Left renal pelvis (tissue), 4 donors: ENCODE measurements around the gene YWHAE. TPM values are rescaled to one million over a fixed set of nuclear protein-coding genes. Genes with fewer than 3 reads are reported as not detected.
"Not testable (repeated sequence)": the region's sequence is repeated elsewhere in the genome, so short reads cannot be mapped to it uniquely, and the experiment has no call there.

ENCODE experiments used
- DNase-seq, 4 donors: peaks; one replicate each; pipeline ENCODE4 v3.0.0-alpha.2; 2013; ENCODE audit warnings: low read depth in 4 of 4, low spot score in 3 of 4
- polyA plus RNA-seq, 4 donors: library from polyadenylated mRNA; unstranded; fragments of 120-200 nt; gene quantifications; one replicate each; pipeline ENCODE4 v1.2.1, GENCODE V29; 2013; ENCODE audit not compliant: insufficient read length in 4 of 4

The YWHAE gene
- polyA plus RNA-seq = 1,000 to 10,000 TPM in 2 of 4 donors, 100 to 1,000 TPM in 2; 690 to 1,194 (median 1,057) TPM

DNA sequence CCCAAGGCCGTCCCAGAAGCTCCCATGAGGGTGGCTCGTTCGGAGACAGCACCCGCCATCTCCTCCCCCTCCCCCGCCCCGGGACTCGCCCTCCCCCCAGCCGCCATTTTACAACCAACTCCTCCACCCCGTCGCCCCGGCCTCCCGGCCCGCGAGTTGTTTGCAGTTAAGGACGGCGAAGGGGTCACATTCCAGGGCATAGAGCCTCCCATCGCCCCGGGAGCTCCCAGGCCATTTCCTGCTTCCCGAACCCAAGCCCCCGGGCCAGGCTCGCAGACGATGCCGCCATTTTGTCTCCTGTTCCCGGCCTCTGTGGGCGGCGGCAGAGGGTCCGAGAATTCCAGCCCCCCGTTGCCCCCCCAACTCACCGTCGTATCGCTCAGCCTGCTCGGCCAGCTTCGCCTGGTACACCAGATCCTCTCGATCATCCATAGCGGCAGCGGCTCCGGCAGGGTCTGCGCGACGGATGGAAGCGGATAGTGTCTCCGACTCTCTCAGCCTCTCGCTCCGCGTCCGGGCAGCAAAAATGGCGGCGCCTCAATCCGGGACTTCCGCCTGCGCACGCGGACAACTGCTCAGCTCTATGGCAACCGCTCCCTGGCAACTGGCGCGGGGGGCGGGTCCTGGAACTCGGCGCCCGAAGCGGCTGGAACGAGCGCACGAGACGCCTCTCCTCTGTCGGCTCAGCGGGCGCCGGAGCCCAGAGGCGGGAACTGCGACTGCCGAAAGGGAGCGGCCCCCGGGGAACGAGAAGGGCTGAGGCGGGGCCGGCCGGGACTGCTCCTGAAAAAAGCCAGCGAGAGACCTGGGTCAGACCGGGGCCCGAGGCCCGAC lies at the start of gene YWHAE:
TSS of gene YWHAE (minus strand) at position 544 of the 834 bp plus-strand sequence. CDS start at position 432, 112 bp downstream.
- DNase-seq = peak; percentile 87 to 91 (median 90)

DNA sequence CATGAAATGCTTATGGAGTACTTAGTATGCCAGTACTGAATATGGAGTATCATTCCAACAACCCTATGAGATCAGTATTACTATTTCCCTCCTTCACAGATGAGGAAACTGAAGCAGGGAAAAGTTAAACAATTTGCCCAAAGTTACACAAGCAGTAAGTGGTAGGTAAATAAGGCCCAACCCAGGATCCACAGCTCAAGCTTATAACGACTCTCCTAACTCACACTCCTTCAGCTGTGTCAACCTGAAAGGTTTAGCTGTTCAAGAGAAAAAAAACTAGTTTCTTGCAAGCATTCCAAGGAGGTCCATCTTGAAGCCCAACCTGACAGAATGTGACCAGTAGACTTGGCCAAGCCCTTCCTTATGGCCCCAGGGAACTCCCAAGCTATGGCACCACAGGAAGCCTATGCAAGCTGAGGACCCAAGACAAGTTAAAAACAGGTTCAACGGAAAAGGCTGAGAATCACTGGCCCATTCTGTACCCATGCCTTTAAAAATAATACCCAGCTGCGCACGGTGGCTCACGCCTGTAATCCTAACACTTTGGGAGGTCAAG lies 49.5 kb upstream of the YWHAE start:
- DNase-seq = no peak

DNA sequence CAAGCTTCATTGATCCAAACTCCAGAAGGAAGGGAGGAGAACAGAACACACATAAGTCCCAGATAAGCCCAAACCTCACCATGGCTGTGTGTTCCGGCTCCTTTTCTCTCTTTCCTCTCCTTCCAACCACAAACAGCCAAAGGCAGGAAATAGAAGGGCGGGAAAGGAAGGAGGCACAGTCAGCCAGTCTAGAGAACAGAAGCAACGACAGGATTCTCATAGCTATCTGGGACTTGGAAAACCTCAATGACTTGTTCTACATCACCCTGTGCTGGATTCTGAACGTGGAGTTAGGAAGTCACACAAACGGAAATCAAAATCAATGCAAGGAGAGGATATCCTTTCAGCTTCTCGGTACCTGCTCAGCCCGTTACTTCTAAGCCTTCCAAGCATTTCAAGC lies 47.0 kb upstream of the YWHAE start:
- no peak for DNase-seq

DNA sequence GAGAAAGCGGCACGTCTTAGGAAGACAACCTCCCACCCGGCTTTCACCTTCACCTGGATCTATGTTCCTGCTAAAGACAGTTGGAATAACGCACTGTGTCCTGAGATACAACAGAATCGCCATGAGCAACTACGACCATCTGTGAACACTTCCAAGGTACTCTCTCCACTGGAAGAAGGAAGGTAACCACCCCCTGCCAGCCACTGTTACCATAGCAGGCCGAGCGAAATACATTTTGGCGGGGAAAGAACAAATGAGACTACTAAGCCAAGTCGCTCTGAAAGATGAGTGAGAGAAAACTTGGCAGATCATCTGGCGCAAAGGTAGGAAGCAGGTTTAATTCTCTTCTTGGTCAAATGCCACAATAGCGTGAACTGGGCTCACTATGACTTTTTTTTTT lies 46.2 kb upstream of the YWHAE start:
- no peak for DNase-seq

DNA sequence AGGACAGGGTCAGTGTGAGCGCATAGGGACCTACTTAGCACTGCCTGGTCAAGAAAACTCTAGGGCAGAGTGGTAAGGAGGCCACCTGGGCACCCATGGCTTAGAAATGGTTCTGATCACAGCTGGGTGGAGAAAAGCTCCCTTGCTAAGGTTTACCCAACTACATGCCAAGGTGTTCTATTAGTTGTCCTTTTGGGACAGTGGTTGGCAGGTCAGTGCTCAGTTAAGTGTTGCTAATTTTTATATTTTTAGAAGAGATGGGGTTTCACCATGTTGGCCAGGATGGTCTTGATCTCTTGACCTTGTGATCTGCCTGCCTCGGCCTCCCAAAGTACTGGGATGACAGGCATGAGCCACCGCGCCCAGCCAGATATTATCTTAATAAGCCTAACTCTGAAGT lies 45.7 kb upstream of the YWHAE start:
- DNase-seq = not testable (repeated sequence)

DNA sequence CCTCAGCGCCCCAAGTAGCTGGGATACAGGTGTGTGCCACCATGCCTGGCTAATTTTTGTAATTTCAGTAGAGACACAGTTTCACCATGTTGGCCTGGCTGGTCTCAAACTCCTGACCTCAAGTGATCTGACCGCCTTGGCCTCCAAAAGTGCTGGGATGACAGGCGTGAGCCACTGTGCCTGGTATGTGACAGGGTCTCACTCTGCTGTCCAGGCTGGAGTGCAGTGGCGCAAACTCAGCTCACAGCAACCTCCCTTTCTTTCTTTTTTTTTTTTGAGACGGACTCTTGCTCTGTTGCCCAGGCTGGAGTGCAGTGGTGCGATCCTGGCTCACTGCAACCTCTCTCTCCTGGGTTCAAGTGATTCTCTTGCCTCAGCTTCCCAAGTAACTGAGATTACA lies 42.7 kb upstream of the YWHAE start:
- not testable (repeated sequence) for DNase-seq

DNA sequence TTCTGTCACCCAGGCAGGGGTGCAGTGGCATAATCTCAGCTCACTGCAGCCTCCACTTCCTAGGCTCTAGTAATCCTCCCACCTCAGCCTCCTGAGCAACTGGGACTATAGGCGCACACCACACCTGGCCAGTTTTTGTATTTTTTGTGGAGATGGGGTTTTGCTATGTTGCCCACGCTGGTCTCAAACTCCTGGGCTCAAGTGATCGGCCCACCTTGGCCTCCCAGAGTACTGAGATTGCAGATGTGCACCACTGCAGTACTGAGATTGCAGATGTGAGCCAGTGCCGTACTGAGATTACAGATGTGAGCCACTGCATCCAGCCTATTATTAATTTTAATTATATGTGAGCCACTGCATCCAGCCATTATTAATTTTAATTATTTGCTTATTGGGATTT lies 42.2 kb upstream of the YWHAE start:
- DNase-seq = no peak

DNA sequence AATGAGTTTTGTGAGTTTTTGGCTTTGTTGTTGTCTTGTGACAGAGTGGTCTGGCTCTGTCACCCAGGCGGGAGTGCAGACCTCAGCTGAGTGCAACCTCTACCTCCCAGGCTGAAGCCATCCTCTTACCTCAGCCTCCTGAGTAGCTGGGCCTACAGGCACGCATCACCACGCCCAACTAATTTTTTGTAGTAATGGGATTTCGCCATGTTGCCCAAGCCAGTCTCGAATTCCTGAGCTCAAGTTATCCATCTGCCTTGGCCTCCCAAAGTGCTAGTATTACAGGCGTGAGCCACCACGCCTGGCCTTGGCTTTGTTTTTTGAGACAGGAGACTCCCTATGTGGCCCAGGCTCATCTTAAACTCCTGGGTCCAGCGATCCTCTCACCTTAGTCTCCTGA lies 40.9 kb upstream of the YWHAE start:
- DNase-seq = no peak

DNA sequence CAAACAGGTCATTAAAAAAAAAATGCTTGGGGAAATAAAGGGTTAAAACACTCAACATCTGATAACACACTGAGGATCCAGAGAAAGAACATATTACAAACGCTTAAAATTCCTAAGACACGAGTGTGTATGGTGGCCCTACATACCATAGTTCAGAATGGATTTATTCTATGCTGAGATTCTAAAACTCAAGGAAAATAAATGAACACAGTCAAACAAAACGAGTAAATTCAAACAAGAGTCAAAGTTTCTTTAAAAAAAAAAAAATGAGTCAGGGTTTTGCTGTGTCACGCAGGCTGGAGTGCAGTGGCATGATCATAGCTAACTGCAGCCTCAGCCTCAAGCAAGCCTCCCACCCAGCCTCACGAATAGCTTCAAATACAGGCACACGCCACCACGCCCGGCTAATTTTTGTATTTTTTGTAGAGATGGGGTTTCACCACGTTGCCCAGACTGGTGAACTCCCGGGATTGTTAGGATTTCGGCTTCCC lies 38.6 kb upstream of the YWHAE start:
- no peak for DNase-seq

DNA sequence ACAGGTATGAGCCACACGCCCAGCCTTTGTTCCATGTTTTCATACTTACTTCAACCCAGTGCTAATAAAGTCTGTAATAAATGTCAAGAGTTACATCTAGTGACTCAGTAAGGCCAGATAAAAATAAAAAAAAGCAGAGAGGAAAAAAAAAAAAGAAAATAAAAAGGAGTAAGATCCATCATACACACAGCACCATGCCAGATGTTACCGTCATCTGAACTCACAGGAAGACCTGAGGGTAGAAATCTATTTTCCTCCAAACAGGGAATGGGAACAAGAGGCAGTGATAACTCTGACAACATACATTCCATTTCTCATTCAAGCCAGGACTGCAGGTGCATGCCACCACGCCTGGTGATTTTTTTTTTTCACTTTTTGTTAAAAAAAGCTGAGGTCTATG lies 35.3 kb upstream of the YWHAE start:
- no peak for DNase-seq

DNA sequence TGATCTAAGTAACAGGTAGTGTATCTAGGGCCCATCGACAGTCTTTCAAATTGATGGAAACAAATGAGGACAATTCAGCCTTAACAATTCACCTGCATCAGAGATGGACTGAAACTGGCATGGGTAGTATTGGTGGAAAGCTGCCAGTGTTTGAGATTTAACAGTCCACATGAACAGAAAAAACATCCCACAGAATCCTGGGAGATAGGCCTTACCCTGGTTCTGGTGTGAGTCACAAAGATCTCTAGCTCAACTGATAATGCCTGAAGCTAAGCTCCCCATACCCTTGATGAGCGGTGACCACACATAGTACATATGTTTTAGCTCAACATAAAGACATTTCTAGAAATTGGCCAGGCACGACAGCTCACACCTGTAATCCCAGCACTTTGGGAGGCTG lies 34.1 kb upstream of the YWHAE start:
- DNase-seq = no peak

DNA sequence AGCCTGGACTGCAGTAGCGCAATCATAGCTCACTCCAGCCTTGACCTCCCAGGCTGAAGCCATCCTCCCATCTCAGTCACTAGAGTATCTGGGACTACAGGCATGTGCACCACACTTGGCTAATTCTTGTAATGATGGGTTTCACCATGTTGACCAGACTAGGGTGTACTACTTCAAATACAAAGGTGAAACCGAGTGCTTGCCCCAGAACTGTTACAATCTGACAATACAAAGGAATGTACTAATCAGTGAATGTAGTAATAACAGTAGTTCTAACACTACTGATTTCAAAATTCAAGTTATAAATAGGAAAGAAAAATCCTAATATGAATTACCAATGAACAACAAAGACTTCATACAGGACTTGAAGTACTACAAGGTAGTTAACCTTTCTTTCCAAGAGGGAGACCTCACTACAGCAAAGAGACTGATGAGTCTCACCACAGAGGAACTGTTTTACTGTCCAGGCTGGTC lies 31.6 kb upstream of the YWHAE start:
- no peak for DNase-seq

DNA sequence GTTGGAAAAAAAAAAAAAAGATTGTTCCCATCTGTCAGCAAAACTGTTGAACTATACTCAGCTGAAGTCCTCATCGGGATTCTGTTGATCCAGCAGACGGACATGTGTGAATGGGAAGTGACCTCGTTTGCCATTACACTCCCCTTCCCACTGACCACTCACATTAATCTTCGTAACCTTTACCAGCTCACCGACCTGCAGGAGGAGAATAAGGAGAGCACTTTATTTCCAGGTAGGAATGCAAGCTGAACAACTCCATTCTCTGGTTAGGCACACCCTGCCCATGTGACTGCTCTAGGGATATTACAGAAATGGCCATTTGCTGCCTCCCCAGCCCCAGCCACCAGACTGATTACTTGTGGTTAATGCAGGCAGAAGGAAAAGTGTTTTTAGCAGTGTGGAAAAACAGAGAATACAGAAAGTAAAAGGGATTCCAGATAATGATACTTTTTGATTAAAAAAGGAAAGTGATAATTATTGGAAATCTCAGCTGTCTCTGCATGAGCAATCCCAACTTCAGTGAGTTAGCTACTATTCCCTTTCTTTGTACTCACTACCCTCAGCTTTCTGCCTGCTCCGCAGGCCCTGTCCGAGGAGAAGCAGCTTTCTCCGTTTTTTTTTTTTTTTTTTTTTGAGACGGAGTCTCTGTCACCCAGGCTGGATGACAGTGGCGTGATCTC lies 23.6 kb upstream of the YWHAE start:
- DNase-seq = no peak

DNA sequence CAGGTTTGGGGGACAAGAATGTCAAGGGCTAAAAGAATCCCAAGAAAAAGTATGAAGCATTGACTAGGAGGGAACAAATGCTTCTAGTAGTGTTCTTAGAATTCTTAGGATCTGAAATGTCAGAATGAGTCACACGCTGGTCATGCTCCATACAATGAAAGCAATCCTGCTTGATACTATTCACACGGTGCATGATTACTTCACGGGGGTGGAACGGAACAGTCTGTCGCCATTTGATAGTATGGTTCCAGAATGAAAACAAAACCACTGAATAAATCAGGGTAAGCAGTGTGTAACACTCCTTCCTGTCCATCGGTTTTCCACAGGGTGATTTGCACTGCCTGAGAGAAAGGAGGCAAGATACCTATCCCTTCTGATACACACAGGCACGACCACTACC lies 22.9 kb upstream of the YWHAE start:
- DNase-seq = peak in 1 of 4 donors; percentile 63

DNA sequence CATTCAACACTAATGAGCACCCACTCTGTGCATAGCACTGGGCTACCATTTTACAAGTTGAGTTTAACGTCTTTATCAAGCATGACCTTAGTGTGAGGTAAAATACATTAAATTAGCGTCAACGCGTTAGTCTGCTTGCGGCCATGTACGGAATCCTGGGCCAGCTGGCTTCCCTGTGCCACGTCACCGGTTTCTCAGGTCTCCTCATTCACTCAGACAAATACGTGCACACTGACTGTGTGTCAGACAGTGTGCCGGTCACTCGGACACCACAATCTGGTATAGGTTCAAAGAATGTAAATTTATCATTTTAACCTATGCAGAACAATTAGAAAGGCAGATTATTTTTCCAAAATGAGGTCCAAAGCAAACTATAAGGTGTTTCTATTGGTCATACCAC lies 21.4 kb upstream of the YWHAE start:
- DNase-seq = no peak

DNA sequence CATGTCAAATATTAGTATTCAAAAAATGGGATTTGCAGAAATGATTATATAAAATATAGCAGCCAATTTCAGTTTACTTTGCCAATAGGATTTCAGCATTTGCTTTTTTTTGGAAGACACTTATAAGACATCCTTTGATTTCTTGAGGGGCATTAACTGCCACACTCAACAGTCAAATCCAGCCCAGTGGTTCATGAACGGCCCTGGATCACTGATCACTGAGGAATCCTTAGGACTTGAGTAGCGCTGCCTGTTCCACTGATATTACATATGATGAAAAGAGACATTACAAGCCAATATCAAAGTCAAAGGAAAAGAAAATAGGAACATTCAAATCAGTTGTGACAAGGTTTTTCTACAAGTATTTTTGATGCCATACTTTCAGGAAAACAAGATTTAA lies 21.0 kb upstream of the YWHAE start:
- no peak for DNase-seq

DNA sequence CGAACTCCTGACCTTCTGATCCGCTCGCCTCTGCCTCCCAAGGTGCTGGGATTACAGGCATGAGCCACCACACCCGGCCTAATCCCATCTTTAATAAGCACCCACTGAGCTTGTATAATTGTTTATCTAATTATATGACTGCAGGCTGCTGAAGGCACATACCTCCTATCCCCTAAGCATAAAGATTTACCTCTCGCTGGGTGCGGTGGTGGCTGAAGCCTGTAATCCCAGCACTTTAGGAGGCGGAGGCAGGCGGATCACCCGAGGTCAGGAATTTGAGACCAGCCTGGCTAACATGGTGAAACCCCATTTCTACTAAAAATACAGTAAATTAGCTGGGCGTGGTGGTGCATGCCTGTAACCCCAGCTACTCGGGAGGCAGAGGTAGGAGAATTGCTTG lies 20.1 kb upstream of the YWHAE start:
- DNase-seq = no peak

DNA sequence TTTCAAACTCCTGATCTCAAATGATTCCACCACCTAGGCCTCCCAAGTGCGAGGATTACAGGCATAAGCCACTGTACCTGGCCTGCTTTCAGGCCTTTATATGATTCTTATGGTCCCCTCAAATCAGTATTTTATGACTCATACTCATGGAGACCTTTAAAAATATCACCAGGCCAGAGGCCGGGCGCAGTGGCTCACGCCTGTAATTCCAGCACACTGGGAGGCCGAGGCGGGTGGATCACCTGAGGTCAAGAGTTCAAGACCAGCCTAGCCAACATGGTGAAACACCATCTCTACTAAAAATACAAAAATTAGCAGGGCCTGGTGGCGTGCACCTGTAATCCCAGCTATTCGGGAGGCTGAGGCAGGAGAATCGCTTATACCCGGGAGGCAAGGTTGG lies 18.5 kb upstream of the YWHAE start:
- not testable (repeated sequence) for DNase-seq

DNA sequence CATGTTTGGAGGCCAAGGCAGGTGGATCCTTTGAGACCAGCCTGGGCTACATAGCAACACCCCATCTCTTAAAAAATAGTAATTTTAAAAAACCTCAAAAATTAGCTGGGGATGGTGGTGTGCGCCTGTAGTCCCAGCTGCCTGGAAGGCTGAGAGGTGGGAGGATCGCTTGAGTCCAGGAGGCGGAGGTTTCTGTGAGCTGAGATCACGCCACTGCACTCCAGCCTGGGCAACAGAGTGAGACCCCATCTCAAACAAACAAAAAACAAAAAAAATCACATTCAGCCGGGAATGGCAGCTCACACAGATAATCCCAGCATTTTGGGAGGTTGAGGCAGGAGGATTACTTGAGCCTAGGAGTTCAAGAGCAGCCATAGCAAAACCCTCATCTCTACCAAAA lies 16.4 kb upstream of the YWHAE start:
- DNase-seq = no peak

DNA sequence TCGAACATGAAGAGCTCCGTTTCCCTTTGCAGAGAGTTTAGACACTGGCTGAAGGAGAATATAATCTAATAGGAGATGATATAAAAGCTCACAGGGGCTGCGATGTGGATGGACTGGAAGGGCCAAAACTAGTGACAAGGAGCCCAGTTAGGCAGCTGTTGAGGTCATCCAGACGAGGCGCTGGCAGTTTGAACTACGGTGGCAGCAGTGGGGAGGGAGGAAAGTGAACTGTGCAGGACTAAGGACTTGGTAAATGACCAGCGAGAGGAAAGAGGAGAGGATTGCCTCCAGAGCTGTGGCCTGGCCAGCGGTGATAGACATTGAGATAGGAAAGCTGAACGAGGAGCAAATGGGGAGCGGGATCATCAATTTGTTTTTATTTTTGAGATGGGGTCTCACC lies 14.6 kb upstream of the YWHAE start:
- no peak for DNase-seq

DNA sequence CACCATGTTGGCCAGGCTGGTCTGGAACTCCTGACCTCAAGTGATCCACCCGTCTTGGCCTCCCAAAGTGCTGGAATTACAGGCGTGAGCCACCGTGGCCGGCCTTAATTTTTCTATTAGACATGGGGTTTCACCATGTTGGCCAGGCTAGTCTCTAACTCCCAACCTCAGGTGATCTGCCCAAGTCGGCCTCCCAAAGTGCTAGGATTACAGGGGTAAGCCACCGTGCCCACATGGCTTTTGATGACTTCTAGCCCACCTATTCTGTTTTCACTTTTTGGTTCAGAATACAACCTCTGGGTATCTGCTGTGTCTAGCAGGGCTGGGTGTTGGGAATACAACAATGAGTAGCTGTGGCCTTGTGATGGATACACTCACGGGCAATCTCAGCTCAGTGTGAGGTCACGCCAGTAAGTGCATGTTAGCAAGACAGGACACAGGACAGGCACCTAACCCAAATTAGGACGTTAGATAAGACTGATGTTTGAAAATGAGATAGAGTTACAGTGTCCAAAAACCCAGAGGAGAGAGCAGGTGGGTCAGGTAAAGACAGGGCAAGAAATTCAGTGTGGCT lies 14.1 kb upstream of the YWHAE start:
- no peak for DNase-seq
